ENCODE data around the gene RSPH1. TPM values are rescaled to one million over a fixed set of nuclear protein-coding genes. Genes with fewer than 3 reads are reported as not detected.
A peak's percentile ranks its signal among the peaks of the same experiment; 100 is the strongest.

Gene RSPH1
- total RNA-seq, 6 experiments from 2014 or later, result not detected

GRCh38 chr21:42522271-42522670 is 26.2 kb upstream of the RSPH1 start:
- Mint-ChIP-seq H3K4me1 (ENCODE audit: low read depth) (no peaks in the 10 kb centered on the region; the same call in 1 of the 2 replicates), H3K27me3 (ENCODE audit: insufficient read depth) (peaks cover 18% of the 10 kb centered on the region), H3K9me3 (no peaks in the 10 kb centered on the region; the same call in 1 of the 2 replicates), H3K36me3 (ENCODE audit: low read depth) (no peaks in the 10 kb centered on the region), H3K27ac (no peak overlapping the region), H3K4me3 (no peak overlapping the region)
- TF ChIP-seq CTCF (IDR thresholded peaks at IDR 0.05), result no peak
- no peak for DNase-seq

GRCh38 chr21:42521805-42522204 is 25.8 kb upstream of the RSPH1 start:
- DNase-seq, result no peak
- Mint-ChIP-seq H3K27ac (no peak overlapping the region), H3K36me3 (ENCODE audit: low read depth) (no peaks in the 10 kb centered on the region), H3K9me3 (no peaks in the 10 kb centered on the region; the same call in 1 of the 2 replicates), H3K4me3 (no peak overlapping the region), H3K4me1 (ENCODE audit: low read depth) (no peaks in the 10 kb centered on the region; the same call in 1 of the 2 replicates), H3K27me3 (ENCODE audit: insufficient read depth) (peaks cover 18% of the 10 kb centered on the region)
- no peak for TF ChIP-seq CTCF (IDR thresholded peaks at IDR 0.05)

- no peaks in the 10 kb centered on the region; the same call in 1 of the 2 replicates for H3K4me1 Mint-ChIP-seq (ENCODE audit: low read depth)
These were observed 25.4 kb upstream of the RSPH1 start for GRCh38 chr21:42521384-42521783.

GRCh38 chr21:42520628-42521253 is 24.7 kb upstream of the RSPH1 start:
- Mint-ChIP-seq H3K9me3 (no peaks in the 10 kb centered on the region; the same call in 1 of the 2 replicates), H3K4me3 (no peak overlapping the region), H3K27me3 (ENCODE audit: insufficient read depth) (peaks cover 20% of the 10 kb centered on the region), H3K27ac (no peak overlapping the region), H3K36me3 (ENCODE audit: low read depth) (no peaks in the 10 kb centered on the region), H3K4me1 (ENCODE audit: low read depth) (no peaks in the 10 kb centered on the region; the same call in 1 of the 2 replicates)
- peak; percentile 54 for TF ChIP-seq CTCF (IDR thresholded peaks at IDR 0.05)
- DNase-seq, result no peak

More at GRCh38 chr21:42521384-42521783, 25.4 kb upstream of the RSPH1 start:
- Mint-ChIP-seq H3K27ac (no peak overlapping the region), H3K36me3 (ENCODE audit: low read depth) (no peaks in the 10 kb centered on the region), H3K9me3 (no peaks in the 10 kb centered on the region; the same call in 1 of the 2 replicates), H3K4me3 (no peak overlapping the region), H3K27me3 (ENCODE audit: insufficient read depth) (peaks cover 18% of the 10 kb centered on the region)
- TF ChIP-seq CTCF (IDR thresholded peaks at IDR 0.05), result no peak
- DNase-seq, result no peak

GRCh38 chr21:42518626-42519025 is 22.6 kb upstream of the RSPH1 start:
- Mint-ChIP-seq H3K36me3 (ENCODE audit: low read depth) (no peaks in the 10 kb centered on the region), H3K27me3 (ENCODE audit: insufficient read depth) (peaks cover 24% of the 10 kb centered on the region), H3K27ac (no peak overlapping the region), H3K4me3 (no peak overlapping the region), H3K9me3 (no peaks in the 10 kb centered on the region; the same call in 1 of the 2 replicates), H3K4me1 (ENCODE audit: low read depth) (no peaks in the 10 kb centered on the region; the same call in 1 of the 2 replicates)
- no peak for TF ChIP-seq CTCF (IDR thresholded peaks at IDR 0.05)
- DNase-seq, result no peak
